ENCODE measurements around the gene USH2A.
A peak's percentile ranks its signal among the peaks of the same experiment; 100 is the strongest.

USH2A gene, protein sequence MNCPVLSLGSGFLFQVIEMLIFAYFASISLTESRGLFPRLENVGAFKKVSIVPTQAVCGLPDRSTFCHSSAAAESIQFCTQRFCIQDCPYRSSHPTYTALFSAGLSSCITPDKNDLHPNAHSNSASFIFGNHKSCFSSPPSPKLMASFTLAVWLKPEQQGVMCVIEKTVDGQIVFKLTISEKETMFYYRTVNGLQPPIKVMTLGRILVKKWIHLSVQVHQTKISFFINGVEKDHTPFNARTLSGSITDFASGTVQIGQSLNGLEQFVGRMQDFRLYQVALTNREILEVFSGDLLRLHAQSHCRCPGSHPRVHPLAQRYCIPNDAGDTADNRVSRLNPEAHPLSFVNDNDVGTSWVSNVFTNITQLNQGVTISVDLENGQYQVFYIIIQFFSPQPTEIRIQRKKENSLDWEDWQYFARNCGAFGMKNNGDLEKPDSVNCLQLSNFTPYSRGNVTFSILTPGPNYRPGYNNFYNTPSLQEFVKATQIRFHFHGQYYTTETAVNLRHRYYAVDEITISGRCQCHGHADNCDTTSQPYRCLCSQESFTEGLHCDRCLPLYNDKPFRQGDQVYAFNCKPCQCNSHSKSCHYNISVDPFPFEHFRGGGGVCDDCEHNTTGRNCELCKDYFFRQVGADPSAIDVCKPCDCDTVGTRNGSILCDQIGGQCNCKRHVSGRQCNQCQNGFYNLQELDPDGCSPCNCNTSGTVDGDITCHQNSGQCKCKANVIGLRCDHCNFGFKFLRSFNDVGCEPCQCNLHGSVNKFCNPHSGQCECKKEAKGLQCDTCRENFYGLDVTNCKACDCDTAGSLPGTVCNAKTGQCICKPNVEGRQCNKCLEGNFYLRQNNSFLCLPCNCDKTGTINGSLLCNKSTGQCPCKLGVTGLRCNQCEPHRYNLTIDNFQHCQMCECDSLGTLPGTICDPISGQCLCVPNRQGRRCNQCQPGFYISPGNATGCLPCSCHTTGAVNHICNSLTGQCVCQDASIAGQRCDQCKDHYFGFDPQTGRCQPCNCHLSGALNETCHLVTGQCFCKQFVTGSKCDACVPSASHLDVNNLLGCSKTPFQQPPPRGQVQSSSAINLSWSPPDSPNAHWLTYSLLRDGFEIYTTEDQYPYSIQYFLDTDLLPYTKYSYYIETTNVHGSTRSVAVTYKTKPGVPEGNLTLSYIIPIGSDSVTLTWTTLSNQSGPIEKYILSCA (N-terminal part only)

DNA sequence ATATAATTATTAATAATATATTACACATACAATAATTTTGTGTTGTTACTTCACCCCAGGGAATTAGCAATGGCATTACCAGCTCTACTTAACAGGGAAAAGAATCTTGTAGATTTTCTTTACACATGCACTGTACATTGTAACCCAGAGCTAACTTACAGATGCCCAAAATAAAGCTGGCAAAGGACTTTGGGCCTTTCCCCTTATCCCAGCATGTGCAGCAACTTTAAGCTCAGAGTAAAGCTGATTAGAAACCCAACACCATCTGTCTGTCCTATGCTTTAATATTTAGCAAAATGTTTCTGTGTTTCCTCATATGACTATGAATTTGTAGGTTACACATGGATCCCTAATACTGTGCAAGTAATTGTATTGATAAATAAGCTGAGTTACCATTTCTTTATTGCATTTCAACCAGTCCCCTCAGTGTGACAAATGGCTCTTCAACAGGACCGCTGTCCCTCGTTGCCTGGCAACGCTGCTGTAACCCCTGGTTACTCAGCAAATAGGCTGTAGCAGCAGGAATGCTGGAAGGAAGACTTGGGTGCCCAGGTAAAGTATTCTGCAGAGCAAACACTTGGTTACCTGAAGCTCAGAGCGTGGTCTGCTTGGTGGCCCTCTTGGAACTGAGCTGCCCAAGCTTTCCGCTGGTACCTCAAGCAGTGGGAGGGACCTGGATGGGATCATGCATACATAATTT, at the start of gene USH2A:
TSS of gene USH2A (minus strand) at position 628 of the 700 bp plus-strand sequence. CDS start 1,112 bp downstream, outside the sequence.
- no peak for DNase-seq (ENCODE audit: low spot score)

DNA sequence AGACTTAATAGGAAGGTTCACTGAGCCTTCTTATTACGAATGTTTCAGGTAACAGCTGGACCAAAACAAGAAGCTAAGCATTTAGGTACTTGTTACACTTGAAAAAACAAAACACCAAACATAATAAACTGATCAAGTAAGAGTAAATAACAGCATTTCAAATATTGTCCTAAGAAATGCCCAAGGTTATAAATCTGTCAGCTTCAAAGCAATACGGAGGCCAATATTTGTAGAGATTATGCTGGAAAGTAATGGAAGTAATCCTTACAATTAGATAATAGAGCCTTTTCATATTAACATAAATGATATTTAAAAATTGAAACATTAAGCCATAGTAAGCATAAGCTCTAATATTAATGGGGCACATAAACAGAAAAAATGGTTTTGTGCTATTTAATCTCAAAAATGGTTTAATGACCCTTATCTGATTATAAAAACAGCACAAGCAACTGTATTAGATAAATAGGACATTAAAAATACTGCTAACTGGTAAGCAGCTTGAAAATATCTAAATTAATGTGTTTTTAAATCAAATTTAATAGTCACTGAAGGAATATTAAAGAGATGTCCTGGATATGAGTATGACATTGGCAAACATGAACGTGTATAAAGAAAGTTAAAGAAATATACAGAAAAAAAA, 43.0 kb upstream of the USH2A start:
- DNase-seq (ENCODE audit: low spot score), result no peak

DNA sequence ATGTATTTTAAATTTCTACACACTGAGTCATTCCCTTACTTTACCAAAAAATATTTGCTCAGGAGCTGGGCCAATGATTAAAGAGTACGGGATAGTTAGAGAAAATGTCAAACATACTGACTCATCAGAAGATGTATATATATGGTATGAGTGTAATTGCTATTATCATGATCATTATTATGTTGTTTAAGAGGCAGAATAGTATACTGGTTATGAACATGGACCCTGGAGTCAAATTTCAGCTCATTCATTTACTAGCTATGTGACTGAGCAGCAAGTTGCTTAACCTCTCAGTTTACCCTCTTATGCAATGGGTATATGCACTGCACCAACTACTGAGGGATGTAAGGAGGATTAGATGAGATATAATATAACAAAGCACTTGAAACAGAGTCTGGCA, 41.2 kb upstream of the USH2A start:
- peak; percentile 55 for DNase-seq (ENCODE audit: low spot score)

DNA sequence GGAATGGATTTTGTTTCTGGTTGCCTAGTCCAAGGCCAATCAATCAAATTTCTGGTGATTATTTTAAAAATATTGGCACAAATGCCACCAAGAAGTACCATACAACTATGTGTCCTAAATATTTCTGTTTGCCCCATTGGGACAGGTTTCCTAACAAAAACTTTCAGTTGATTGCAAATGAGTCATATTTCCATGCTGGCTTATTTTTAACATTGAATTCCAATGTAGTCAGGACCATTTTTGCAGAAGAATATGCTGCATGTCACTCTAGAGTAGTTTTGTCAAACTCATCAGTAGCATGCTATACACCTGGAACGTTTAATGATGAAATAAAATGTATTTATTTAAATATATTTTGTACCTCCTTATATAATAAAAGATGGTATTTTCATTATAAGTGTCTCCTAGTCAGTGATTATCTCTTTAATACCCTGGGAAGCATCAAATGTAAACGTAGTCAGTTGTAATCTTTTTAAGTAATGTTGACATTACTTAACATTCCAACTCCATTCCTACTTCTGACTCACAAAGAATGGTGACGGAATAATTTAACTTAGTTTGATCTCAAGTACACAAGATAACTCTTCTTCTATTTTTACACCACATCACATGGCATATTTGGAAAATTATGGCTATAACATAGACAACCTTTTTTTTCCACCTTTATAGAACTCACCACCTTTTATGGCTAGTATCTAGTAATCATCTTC, 39.0 kb upstream of the USH2A start:
- peak; percentile 14 for DNase-seq (ENCODE audit: low spot score)

DNA sequence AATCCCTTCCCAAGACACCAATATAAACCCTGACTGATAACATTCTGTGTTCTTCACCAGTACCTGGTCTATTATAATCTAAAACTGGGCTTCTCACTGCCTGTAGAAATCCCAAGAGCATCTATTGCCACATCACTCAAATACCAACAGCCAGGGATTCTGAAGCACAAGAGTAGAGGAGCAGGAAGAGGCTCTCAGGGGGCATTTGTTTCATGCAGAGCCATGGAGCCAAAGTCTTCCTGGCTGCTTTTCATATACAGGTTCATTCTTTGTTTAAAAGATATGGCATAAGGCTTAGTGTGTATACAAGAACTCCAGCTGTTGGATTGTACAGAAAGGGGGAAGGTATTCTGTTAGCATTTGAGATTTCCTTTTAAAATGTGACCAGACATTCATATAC, 38.2 kb upstream of the USH2A start:
- no peak for DNase-seq (ENCODE audit: low spot score)

DNA sequence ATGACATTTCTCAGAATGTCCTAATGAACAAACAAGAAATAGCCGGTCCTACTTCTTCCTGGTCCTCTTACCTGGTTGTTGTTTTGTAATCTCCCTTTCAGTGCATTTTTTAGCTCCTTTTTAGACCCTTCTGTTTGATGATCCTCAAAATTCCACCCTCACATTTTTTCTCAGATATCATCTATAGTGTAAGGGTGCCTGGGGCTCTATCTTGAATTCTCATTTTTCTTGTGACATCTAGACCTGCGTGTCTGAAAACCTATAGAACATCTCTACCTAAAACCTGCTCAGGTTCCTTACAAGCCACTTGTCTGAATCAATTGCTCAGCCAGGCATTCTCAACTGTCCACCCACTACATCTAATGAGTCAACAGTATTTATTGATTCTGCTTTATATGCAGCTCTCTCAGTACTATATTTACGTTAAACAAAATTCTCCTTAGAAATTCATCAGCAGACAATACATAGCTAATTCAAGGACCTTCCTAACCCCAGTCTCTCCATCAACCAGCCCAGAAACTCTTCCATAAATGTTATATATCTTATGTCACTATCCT, 36.5 kb upstream of the USH2A start:
- no peak for DNase-seq (ENCODE audit: low spot score)

DNA sequence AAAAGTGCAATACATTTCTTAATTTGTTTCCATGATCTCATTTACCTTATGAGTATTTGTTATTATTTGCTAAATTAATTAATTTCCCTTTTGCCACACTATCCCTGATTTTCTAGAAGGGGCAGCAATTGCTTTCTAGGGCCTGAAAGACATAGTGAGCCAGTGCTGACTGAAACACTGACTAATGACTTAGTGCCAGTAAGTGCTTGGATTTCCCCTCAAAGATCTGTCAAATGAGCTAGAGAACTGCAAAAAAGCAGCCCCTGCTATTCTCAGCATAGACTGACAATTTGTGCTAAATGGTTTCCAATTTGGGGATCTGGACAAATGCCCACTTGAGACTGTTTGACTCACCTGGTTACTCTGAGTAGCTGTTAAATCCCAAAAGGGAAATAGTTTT, 35.6 kb upstream of the USH2A start:
- DNase-seq (ENCODE audit: low spot score), result no peak

DNA sequence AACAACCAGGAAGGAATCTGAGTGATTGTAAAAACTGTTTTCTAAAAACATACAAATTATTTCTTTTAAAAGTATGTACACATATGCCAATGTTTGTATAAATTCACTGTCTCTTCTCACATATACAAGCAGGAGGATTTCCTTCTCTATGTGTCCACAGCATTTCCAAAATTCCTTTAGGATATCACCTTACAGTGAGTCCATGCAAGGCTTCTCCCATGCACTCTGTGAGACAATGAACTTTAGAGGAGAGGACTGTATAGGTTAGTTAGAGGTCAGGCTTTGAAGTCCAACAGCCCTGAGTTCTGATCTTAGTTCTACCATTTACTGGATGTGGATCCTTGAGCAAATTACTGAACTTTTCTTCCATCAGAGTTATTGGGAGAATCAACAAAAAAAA, 34.1 kb upstream of the USH2A start:
- no peak for DNase-seq (ENCODE audit: low spot score)

DNA sequence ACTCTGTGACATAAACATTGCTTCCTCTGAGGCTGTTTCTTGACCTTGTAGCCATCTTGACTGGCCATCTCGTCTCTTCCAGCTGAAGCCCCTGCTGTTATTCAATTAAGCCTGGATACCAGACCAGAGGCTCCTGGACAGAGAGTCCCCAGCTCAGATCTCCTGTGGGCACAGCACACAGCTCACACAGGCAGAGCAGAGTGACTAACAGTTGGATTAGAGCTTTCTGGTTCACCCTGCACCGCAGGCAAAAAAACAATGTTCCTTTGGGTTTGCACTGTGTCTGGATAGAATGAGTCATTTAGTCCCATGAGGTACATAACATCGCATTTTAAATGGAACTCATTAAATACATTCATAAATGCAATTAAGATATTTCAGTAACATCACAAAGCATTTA, 33.4 kb upstream of the USH2A start:
- peak; percentile 22 for DNase-seq (ENCODE audit: low spot score)

DNA sequence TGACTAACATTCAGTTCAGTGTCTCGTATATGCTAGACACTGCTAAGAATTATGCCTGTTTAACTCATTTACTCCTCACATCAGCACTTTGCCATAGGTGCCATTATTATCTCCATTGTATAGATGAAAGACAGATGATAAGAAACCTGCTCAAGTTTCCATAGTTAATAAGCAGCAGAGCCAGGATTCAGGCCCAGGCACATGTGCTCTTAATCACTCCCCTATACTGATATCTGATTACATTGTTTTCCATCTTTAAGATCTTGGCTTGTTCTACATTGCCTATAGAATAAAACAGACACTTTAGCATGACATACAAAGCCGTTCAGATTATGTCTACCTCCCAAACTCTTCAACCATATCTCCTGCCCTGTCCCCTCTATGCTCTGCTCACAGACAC, 30.5 kb upstream of the USH2A start:
- no peak for DNase-seq (ENCODE audit: low spot score)

DNA sequence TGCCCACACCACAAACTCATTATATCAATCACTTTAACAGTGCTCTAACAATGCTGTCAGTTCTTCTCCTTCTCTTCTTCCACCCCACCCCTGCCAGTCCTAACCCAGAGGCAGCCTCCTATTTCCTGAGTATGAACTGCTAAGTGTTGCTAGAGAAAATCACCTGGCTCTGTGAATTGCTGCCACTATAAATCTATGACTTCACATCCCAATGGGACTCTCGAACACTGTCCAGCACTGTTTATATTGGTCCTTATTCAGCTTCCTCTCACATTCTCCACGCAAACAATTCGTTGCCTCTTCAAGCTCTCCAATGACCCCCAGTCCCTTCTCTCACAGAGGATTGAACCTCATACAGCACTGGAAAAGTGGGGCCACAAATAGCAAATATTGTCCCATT, 27.0 kb upstream of the USH2A start:
- DNase-seq (ENCODE audit: low spot score), result no peak

DNA sequence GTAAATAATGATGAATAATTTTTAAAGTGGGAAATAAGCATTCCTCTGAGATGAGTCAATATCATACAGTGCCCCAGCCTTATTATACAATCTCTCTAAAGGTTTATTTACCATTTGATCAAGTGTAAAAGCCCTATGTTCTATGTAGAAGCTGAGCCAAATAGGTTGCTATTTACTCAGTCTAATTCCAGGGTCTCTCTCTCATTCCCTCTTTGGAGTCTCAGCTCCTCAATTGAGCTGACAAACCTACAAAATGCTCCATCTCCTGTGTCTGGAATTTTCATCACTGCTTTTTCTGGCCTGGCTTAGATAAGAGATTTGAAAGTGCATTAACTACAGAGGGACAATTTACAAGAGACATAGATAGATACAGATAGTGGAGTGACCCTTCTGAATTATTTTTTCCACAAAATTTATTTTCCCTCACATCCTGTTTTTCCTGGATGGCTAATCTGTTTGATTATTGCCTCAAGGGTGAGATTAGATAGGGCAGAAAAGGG, 24.8 kb upstream of the USH2A start:
- DNase-seq (ENCODE audit: low spot score), result no peak

DNA sequence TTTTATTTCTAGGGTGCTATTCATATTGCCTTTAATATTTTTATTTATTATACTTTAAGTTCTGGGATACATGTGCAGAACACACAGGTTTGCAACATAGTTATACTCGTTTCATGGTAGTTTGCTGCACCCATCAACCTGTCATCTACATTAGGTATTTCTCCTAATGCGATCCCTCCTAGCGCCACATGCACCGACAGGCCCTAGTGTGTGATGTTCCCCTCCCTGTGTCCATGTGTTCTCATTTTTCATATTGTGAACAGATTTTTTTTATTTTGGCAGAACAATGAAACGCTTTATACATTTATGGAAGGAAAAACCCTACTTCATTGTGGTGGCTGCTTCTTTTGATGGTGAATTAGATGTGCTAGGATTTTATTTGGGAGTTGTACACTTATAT, 14.4 kb upstream of the USH2A start:
- no peak for DNase-seq (ENCODE audit: low spot score)

DNA sequence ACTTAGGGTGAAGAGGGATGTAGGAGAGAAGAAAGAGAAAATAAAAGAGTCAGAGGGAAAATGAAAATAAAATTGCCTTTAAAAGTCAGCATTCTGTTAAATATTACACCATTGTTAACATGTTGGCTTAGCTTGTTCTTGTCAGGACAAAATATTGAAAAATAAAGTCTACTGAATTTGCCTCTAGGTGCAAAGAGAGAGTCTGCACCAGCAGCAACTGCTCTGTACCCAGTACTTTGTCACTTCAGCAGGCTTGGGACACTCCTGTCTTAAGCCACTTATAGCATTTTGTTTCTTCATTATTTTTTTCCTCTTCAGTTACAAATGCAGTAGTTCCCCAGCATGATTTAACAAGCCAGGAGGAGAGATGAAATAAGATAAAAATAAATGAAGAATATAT, 11.0 kb upstream of the USH2A start:
- no peak for DNase-seq (ENCODE audit: low spot score)

DNA sequence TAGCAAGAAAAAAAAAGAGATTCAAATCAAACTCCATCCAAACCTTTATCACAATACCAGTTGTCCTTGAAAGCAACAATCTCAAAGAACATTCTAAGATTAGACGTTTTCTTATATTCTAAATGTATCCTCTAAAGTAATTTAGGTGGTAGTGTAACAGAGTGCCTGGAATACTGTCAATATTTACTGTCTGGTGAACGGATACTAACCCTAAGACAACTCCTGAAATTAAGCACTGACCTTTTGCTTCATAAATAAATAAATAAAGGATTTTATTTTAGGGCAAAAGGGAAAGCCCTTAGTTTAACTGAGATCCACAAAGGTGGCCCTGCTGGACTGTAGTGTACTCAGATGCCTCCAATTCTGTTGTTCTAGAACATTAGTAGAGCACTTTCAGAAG, 9.9 kb upstream of the USH2A start:
- no peak for DNase-seq (ENCODE audit: low spot score)

DNA sequence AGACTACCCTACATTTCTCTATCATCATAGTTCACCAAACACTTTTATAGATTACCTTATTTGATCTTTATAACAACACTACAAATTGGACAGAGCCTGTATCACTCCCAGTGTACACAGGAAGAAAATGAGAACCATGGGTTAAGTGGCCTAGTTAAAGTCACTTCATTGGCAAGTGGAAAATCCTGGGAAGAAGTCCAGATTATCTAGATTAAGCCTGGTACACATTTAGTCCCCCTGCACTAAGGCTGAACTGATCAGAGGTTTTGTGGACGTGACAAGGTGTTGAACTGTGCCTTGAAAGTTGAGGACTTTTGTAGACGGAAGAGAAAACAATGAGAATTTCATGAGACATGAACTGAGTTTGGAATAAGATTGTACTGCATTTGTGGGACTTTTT, 7.5 kb upstream of the USH2A start:
- DNase-seq (ENCODE audit: low spot score), result no peak

DNA sequence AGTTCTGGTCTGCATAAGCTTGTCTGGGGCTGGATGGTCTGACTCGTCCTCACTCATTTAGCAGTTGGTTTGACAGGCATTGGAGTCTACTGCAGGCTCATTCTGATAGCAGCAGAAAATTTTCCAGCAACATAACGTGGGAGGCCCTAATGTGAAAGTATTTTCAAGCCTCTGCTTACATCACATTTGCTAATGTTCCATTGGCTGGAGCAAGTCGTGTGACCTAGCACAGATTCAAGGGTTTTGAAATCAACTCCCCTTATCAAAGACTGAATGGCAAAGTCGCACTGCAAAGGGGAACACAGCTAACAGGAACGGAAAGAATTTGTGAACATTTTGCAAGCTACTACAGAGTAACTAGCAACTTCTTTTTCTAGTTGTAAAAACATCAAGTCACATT, 2.3 kb upstream of the USH2A start:
- peak; percentile 7 for DNase-seq (ENCODE audit: low spot score)

DNA sequence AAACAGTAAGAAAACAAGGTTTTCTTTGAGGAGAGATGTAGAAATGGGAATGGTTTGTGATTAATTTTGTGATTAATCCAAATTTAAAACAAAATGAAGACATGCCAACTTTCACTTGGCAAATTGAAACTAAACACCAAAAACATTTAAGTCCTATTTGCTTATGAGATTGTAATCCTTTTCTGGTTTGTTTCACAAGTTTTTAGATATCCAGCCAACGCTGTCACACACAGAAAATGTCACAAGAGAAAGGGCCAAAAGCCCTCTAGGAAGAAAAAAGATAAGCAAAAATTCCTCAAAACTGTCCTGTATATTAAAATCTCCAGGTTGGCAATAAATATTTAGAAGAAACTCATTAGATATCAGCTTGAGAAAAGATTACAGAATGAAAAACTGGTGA, 2.5 kb downstream of the USH2A start:
- DNase-seq (ENCODE audit: low spot score), result no peak

DNA sequence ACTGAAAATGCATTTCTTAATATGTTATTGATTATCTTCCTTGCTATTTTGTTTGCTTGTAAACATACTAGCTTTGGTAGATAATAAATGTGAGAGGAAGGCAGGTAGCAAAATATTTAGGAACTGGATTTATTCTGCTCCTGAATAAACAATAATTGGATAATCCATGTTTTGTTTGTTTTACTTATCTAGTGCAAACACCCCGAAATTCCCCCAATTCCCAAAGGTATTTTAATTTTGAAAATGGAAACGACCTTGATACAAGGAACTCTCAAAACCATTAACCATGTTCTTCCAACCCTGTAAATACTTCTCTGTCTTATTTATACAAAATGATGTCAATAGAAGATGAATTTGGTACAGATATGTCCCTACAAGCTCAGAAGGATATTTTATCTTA, 3.0 kb downstream of the USH2A start:
- no peak for DNase-seq (ENCODE audit: low spot score)

DNA sequence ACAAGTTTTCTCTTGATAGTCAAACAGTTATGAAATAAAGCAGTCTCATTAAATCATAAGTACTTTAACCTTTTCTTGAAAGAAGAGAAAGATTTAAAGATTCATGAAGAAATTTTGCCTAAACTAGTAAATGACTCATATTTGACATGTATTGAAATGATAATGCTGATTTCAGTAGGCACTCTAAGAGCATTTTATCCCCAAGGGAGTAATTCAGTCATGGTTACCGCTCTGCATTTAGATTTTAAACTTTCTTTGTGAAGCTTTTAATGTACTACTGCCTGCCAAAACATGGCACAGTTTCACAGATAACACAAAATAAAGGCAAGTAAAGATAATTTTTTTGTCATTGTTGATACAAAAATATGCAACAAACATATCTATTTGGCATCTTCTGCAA, 6.8 kb downstream of the USH2A start:
- no peak for DNase-seq (ENCODE audit: low spot score)
